ENCODE results near the gene PRSS35. TPM values are rescaled to one million over a fixed set of nuclear protein-coding genes. Genes with fewer than 3 reads are reported as not detected.

PRSS35 gene
- total and polyA plus RNA-seq, 2 of the 13 experiments (the other 11 are each of a cell fraction or from before 2014, with no cell fraction given): not detected

GRCh38 chr6:83480470-83480869 lies 31.9 kb upstream of the PRSS35 start (continued):
- TF ChIP-seq, protein P1, sequence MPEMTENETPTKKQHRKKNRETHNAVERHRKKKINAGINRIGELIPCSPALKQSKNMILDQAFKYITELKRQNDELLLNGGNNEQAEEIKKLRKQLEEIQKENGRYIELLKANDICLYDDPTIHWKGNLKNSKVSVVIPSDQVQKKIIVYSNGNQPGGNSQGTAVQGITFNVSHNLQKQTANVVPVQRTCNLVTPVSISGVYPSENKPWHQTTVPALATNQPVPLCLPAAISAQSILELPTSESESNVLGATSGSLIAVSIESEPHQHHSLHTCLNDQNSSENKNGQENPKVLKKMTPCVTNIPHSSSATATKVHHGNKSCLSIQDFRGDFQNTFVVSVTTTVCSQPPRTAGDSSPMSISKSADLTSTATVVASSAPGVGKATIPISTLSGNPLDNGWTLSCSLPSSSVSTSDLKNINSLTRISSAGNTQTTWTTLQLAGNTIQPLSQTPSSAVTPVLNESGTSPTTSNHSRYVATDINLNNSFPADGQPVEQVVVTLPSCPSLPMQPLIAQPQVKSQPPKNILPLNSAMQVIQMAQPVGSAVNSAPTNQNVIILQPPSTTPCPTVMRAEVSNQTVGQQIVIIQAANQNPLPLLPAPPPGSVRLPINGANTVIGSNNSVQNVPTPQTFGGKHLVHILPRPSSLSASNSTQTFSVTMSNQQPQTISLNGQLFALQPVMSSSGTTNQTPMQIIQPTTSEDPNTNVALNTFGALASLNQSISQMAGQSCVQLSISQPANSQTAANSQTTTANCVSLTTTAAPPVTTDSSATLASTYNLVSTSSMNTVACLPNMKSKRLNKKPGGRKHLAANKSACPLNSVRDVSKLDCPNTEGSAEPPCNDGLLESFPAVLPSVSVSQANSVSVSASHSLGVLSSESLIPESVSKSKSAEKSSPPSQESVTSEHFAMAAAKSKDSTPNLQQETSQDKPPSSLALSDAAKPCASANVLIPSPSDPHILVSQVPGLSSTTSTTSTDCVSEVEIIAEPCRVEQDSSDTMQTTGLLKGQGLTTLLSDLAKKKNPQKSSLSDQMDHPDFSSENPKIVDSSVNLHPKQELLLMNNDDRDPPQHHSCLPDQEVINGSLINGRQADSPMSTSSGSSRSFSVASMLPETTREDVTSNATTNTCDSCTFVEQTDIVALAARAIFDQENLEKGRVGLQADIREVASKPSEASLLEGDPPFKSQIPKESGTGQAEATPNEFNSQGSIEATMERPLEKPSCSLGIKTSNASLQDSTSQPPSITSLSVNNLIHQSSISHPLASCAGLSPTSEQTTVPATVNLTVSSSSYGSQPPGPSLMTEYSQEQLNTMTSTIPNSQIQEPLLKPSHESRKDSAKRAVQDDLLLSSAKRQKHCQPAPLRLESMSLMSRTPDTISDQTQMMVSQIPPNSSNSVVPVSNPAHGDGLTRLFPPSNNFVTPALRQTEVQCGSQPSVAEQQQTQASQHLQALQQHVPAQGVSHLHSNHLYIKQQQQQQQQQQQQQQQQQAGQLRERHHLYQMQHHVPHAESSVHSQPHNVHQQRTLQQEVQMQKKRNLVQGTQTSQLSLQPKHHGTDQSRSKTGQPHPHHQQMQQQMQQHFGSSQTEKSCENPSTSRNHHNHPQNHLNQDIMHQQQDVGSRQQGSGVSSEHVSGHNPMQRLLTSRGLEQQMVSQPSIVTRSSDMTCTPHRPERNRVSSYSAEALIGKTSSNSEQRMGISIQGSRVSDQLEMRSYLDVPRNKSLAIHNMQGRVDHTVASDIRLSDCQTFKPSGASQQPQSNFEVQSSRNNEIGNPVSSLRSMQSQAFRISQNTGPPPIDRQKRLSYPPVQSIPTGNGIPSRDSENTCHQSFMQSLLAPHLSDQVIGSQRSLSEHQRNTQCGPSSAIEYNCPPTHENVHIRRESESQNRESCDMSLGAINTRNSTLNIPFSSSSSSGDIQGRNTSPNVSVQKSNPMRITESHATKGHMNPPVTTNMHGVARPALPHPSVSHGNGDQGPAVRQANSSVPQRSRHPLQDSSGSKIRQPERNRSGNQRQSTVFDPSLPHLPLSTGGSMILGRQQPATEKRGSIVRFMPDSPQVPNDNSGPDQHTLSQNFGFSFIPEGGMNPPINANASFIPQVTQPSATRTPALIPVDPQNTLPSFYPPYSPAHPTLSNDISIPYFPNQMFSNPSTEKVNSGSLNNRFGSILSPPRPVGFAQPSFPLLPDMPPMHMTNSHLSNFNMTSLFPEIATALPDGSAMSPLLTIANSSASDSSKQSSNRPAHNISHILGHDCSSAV (CRISPR knock-in tag; IDR thresholded peaks at IDR 0.05; ENCODE audit: borderline replicate concordance): no peak
- TF ChIP-seq NRL (CRISPR knock-in tag; IDR thresholded peaks at IDR 0.05; ENCODE audit: borderline replicate concordance): no peak
- TF ChIP-seq, protein P2, sequence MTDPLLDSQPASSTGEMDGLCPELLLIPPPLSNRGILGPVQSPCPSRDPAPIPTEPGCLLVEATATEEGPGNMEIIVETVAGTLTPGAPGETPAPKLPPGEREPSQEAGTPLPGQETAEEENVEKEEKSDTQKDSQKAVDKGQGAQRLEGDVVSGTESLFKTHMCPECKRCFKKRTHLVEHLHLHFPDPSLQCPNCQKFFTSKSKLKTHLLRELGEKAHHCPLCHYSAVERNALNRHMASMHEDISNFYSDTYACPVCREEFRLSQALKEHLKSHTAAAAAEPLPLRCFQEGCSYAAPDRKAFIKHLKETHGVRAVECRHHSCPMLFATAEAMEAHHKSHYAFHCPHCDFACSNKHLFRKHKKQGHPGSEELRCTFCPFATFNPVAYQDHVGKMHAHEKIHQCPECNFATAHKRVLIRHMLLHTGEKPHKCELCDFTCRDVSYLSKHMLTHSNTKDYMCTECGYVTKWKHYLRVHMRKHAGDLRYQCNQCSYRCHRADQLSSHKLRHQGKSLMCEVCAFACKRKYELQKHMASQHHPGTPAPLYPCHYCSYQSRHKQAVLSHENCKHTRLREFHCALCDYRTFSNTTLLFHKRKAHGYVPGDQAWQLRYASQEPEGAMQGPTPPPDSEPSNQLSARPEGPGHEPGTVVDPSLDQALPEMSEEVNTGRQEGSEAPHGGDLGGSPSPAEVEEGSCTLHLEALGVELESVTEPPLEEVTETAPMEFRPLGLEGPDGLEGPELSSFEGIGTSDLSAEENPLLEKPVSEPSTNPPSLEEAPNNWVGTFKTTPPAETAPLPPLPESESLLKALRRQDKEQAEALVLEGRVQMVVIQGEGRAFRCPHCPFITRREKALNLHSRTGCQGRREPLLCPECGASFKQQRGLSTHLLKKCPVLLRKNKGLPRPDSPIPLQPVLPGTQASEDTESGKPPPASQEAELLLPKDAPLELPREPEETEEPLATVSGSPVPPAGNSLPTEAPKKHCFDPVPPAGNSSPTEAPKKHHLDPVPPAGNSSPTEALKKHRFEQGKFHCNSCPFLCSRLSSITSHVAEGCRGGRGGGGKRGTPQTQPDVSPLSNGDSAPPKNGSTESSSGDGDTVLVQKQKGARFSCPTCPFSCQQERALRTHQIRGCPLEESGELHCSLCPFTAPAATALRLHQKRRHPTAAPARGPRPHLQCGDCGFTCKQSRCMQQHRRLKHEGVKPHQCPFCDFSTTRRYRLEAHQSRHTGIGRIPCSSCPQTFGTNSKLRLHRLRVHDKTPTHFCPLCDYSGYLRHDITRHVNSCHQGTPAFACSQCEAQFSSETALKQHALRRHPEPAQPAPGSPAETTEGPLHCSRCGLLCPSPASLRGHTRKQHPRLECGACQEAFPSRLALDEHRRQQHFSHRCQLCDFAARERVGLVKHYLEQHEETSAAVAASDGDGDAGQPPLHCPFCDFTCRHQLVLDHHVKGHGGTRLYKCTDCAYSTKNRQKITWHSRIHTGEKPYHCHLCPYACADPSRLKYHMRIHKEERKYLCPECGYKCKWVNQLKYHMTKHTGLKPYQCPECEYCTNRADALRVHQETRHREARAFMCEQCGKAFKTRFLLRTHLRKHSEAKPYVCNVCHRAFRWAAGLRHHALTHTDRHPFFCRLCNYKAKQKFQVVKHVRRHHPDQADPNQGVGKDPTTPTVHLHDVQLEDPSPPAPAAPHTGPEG (CRISPR knock-in tag; IDR thresholded peaks at IDR 0.05): no peak
- no peak for TF ChIP-seq ZNF44 (CRISPR knock-in tag; IDR thresholded peaks at IDR 0.05)
- no peak for TF ChIP-seq BCL3 (CRISPR knock-in tag; IDR thresholded peaks at IDR 0.05)
- no peak for TF ChIP-seq E2F1 (CRISPR knock-in tag; IDR thresholded peaks at IDR 0.05)
- TF ChIP-seq, protein P3, sequence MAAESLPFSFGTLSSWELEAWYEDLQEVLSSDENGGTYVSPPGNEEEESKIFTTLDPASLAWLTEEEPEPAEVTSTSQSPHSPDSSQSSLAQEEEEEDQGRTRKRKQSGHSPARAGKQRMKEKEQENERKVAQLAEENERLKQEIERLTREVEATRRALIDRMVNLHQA (CRISPR knock-in tag; IDR thresholded peaks at IDR 0.05): no peak
- no peak for TF ChIP-seq JDP2 (CRISPR knock-in tag; IDR thresholded peaks at IDR 0.05; ENCODE audit: borderline replicate concordance)
- TF ChIP-seq NCOA5 (CRISPR knock-in tag; IDR thresholded peaks at IDR 0.05): no peak
- TF ChIP-seq HMG20B (CRISPR knock-in tag; conservative IDR thresholded peaks at IDR 0.05): no peak
- no peak for TF ChIP-seq JUNB (CRISPR knock-in tag; IDR thresholded peaks at IDR 0.05; ENCODE audit: borderline replicate concordance)
- TF ChIP-seq ZNF790 (CRISPR knock-in tag; IDR thresholded peaks at IDR 0.05; ENCODE audit: borderline replicate concordance): no peak
- no peak for TF ChIP-seq SIN3B (IDR thresholded peaks at IDR 0.05; ENCODE audit: low read length)

Measured in HepG2 (cell line).